ENCODE results near the gene EPHA10.

GRCh38 chr1:37813529-37814145 lies 48.7 kb upstream of the EPHA10 start:
- TF ChIP-seq RCOR1 (IDR thresholded peaks at IDR 0.05; ENCODE audit: low read depth, low read length) (no peak), POLR2A (IDR thresholded peaks at IDR 0.05; ENCODE audit: low read length) (no peak), CTCF (IDR thresholded peaks at IDR 0.05) (no peak), CHD4 (IDR thresholded peaks at IDR 0.05; ENCODE audit: borderline replicate concordance) (no peak), CBX2 (IDR thresholded peaks at IDR 0.05; ENCODE audit: borderline replicate concordance, low read depth) (no peak), MAZ (IDR thresholded peaks at IDR 0.05; ENCODE audit: borderline replicate concordance, low read depth, low read length) (no peak), RAD21 (conservative IDR thresholded peaks at IDR 0.05 in 1 of 2, IDR thresholded peaks at IDR 0.05 in 1 of 2) (no peak), PBX3 (IDR thresholded peaks at IDR 0.05) (no peak), RFX5 (IDR thresholded peaks at IDR 0.05) (no peak), EP300 (IDR thresholded peaks at IDR 0.05) (no peak), POLR2AphosphoS2 (conservative IDR thresholded peaks at IDR 0.05; ENCODE audit: low read length) (no peak), USF2 (IDR thresholded peaks at IDR 0.05) (no peak), MAX (IDR thresholded peaks at IDR 0.05) (no peak)
